MM.1S (cell line): ENCODE results near the gene CLASP1.

Experiments used
- DNase-seq: peaks from one replicate; pipeline ENCODE4 v3.0.0-alpha.2; 2015
- H2AFZ ChIP-seq: fragments of 300-600 bp; sonication (generic); 2 replicates; pipeline ENCODE4 v1.6.0; 2016; ENCODE audit warnings: antibody characterized with exemption, low read length
- H3F3A ChIP-seq: fragments of 300-600 bp; sonication (generic); 2 replicates; pipeline ENCODE4 v1.6.1; 2016; ENCODE audit warnings: mild to moderate bottlenecking, antibody characterized with exemption, low read length, moderate library complexity, mixed read lengths; ENCODE audit not compliant: insufficient read depth
- H3K27ac ChIP-seq: fragments of 300-600 bp; sonication (generic); 2 replicates; pipeline ENCODE4 v1.5.1; 2016; ENCODE audit warnings: mild to moderate bottlenecking, low read length
- H3K27me3 ChIP-seq: fragments of 300-600 bp; sonication (generic); replicated peaks from 2 replicates; pipeline ENCODE4 v1.6.0; 2016; ENCODE audit warnings: low read length; ENCODE audit not compliant: insufficient read depth
- H3K36me3 ChIP-seq: fragments of 300-600 bp; sonication (generic); replicated peaks from 2 replicates; pipeline ENCODE4 v1.6.1; 2016; ENCODE audit warnings: mild to moderate bottlenecking, low read length, mixed read lengths; ENCODE audit not compliant: insufficient read depth
- H3K4me1 ChIP-seq: fragments of 300-600 bp; sonication (generic); 2 replicates; pipeline ENCODE4 v1.6.1; 2016; ENCODE audit warnings: low read length, mixed read lengths
- H3K4me2 ChIP-seq: fragments of 300-600 bp; sonication (generic); 2 replicates; pipeline ENCODE4 v1.6.0; 2016; ENCODE audit warnings: low read depth, low read length
- H3K4me3 ChIP-seq: fragments of 300-600 bp; sonication (generic); 2 replicates; pipeline ENCODE4 v1.5.1; 2016; ENCODE audit warnings: low read length, mixed read lengths
- H3K79me2 ChIP-seq: fragments of 300-600 bp; sonication (generic); 2 replicates; pipeline ENCODE4 v1.6.1; 2016; ENCODE audit warnings: mixed run types, low read length, mixed read lengths
- H3K9ac ChIP-seq: fragments of 300-600 bp; sonication (generic); 2 replicates; pipeline ENCODE4 v1.6.1; 2016; ENCODE audit warnings: low read length, mixed read lengths
- H3K9me2 ChIP-seq: fragments of 300-600 bp; sonication (generic); replicated peaks from 2 replicates; pipeline ENCODE4 v1.6.1; 2016; ENCODE audit warnings: mild to moderate bottlenecking, low read length, mixed read lengths; ENCODE audit not compliant: insufficient read depth
- H3K9me3 ChIP-seq: fragments of 300-600 bp; sonication (generic); replicated peaks from 2 replicates; pipeline ENCODE4 v1.6.1; 2016; ENCODE audit warnings: mild to moderate bottlenecking, low read length, mixed read lengths; ENCODE audit not compliant: insufficient read depth
- H4K20me1 ChIP-seq: fragments of 300-600 bp; sonication (generic); 2 replicates; pipeline ENCODE4 v1.6.1; 2016; ENCODE audit warnings: mild to moderate bottlenecking, low read length, moderate library complexity, mixed read lengths; ENCODE audit not compliant: insufficient read depth
- EZH2 ChIP-seq: fragments of 300-600 bp; sonication (generic); optimal IDR thresholded peaks from 2 replicates; pipeline ENCODE3; 2017; ENCODE audit warnings: low read depth, mild to moderate bottlenecking, antibody characterized with exemption, low read length, mixed read lengths
- EZH2phosphoT487 ChIP-seq: fragments of 300-600 bp; sonication (generic); IDR thresholded peaks from 2 replicates; pipeline ENCODE4 v1.6.1; 2018; ENCODE audit warnings: antibody characterized with exemption, low read length
- TF ChIP-seq, protein P1 (sequence below): fragments of 300-600 bp; sonication (generic); IDR thresholded peaks from 2 replicates; pipeline ENCODE4 v1.5.1; 2016; ENCODE audit warnings: antibody characterized with exemption, low read length, mixed read lengths

CLASP1 gene

DNA sequence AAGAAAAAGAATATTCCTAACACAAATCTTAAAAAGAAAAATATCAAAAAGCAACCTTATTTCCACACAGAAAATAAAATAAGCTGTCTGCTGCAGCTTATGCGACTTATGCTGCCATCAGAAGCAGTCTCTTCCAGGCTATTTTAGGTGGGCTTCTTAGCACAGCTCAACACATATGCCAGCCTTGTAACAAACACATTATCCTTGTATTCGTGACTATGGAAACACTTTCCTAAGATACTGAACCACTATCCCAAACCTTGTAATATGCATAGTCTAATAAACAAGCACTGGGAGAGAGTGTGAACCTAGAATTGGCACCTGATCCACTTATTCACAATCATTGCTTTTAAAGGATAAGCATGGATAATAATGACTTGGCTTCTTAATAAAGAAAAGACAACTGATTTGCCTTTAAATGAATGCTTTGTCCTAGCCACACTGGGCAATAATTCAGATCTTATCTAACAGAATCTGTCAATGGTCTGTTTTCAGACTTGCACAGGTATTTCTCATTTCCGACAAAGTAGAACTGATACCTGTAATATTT lies 158.6 kb downstream of the CLASP1 start:
- TF ChIP-seq EZH2phosphoT487: no peak
- no peak for TF ChIP-seq EZH2
- TF ChIP-seq, protein P1, sequence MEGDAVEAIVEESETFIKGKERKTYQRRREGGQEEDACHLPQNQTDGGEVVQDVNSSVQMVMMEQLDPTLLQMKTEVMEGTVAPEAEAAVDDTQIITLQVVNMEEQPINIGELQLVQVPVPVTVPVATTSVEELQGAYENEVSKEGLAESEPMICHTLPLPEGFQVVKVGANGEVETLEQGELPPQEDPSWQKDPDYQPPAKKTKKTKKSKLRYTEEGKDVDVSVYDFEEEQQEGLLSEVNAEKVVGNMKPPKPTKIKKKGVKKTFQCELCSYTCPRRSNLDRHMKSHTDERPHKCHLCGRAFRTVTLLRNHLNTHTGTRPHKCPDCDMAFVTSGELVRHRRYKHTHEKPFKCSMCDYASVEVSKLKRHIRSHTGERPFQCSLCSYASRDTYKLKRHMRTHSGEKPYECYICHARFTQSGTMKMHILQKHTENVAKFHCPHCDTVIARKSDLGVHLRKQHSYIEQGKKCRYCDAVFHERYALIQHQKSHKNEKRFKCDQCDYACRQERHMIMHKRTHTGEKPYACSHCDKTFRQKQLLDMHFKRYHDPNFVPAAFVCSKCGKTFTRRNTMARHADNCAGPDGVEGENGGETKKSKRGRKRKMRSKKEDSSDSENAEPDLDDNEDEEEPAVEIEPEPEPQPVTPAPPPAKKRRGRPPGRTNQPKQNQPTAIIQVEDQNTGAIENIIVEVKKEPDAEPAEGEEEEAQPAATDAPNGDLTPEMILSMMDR: no peak
- no peaks in the 10 kb centered on the region for H3K27me3 ChIP-seq

GRCh38 chr2:121489911-121490583 lies 159.2 kb downstream of the CLASP1 start:
- Histone ChIP-seq H3K27ac (no peak overlapping the region), H3K4me1 (peaks cover 7% of the 10 kb centered on the region; the same call in 1 of the 2 replicates), H3K9me3 (no peaks in the 10 kb centered on the region), H4K20me1 (no peaks in the 10 kb centered on the region), H3K9ac (no peak overlapping the region), H3K4me3 (no peak overlapping the region), H2AFZ (no peak overlapping the region), H3K9me2 (no peaks in the 10 kb centered on the region), H3F3A (no peaks in the 10 kb centered on the region), H3K36me3 (no peaks in the 10 kb centered on the region), H3K4me2 (peak overlapping the region; percentile 24; the same call in 1 of the 2 replicates), H3K27me3 (no peaks in the 10 kb centered on the region), H3K79me2 (peaks cover 27% of the 10 kb centered on the region)
- DNase-seq: peak; percentile 25
- TF ChIP-seq EZH2phosphoT487 (no peak), EZH2 (no peak)
- TF ChIP-seq, protein P1: no peak

More for the DNA sequence above, 158.6 kb downstream of the CLASP1 start:
- H3K27ac ChIP-seq: no peak overlapping the region
- peaks cover 26% of the 10 kb centered on the region for H3K79me2 ChIP-seq
- no peak overlapping the region for H3K4me3 ChIP-seq
- no peaks in the 10 kb centered on the region for H3K9me3 ChIP-seq
- no peak overlapping the region for H3K4me2 ChIP-seq
- H3K9ac ChIP-seq: no peak overlapping the region
- no peak overlapping the region for H2AFZ ChIP-seq
- H3K4me1 ChIP-seq: peaks cover 7% of the 10 kb centered on the region; the same call in 1 of the 2 replicates
- no peaks in the 10 kb centered on the region for H3K9me2 ChIP-seq
- H4K20me1 ChIP-seq: no peaks in the 10 kb centered on the region
- no peaks in the 10 kb centered on the region for H3K36me3 ChIP-seq
- no peak for DNase-seq
- H3F3A ChIP-seq: no peaks in the 10 kb centered on the region

GRCh38 chr2:121489284-121489683 lies 160.0 kb downstream of the CLASP1 start:
- Histone ChIP-seq H3F3A (no peaks in the 10 kb centered on the region), H3K4me1 (peaks cover 7% of the 10 kb centered on the region; the same call in 1 of the 2 replicates), H3K9me3 (no peaks in the 10 kb centered on the region), H3K27ac (no peak overlapping the region), H3K4me2 (peak overlapping the region; percentile 24; the same call in 1 of the 2 replicates), H3K9ac (no peak overlapping the region), H3K4me3 (no peak overlapping the region), H3K9me2 (no peaks in the 10 kb centered on the region), H3K27me3 (no peaks in the 10 kb centered on the region), H3K79me2 (peaks cover 26% of the 10 kb centered on the region), H3K36me3 (no peaks in the 10 kb centered on the region), H2AFZ (no peak overlapping the region), H4K20me1 (no peaks in the 10 kb centered on the region)
- DNase-seq: peak; percentile 63
- TF ChIP-seq, protein P1: no peak
- TF ChIP-seq EZH2phosphoT487 (no peak), EZH2 (no peak)
